ENCODE results near the gene SPOCK1. TPM values are rescaled to one million over a fixed set of nuclear protein-coding genes. Genes with fewer than 3 reads are reported as not detected.
"Not testable (repeated sequence)": the region's sequence is repeated elsewhere in the genome, so short reads cannot be mapped to it uniquely, and the experiment has no call there.

The SPOCK1 gene
- 37.9 and 58.9 TPM in 2 replicates for total RNA-seq (2014; rRNA removed; shearing (Covaris generic))

DNA sequence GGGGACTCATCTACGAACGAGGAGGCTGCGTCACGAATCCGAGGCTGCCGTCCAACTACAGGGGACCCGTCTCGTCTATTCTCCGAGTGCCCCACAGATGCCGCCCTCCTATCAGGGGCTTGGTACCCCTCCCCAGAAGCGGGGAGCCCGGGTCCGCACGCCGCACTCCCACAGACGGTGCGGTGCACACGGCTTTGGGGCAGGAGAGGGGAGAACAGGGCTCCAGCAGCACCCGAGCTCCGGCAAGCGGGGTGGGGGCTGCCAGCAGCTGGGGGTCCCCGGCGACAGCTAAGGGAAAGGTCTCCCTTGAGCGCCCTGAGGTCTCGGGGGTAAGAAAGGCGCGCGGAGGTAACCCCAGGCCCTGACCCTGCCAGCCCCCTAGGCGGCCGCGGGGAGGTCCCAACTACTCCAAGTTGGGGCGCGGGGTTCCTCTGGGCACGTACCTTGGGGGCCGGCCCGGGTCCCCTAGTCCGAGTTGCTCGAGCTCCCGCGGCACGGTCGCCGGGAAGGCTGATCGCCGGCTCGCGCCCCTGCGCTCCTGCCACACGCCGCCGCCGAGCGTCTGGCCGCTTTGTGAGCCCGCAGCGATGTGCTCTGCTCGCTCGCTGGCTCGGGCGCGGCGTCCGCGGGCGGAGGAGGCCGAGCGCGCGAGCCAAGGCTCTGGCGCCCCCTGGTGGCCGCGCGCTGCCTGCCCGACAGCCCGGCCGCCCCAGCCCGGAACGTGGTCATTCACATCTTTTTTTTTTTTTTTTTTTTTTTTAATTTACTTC, at the start of gene SPOCK1:
TSS of gene SPOCK1 (minus strand) at position 591 of the 770 bp plus-strand sequence.
- DNase-seq (ENCODE audit: low read depth) = peak; percentile 74

DNA sequence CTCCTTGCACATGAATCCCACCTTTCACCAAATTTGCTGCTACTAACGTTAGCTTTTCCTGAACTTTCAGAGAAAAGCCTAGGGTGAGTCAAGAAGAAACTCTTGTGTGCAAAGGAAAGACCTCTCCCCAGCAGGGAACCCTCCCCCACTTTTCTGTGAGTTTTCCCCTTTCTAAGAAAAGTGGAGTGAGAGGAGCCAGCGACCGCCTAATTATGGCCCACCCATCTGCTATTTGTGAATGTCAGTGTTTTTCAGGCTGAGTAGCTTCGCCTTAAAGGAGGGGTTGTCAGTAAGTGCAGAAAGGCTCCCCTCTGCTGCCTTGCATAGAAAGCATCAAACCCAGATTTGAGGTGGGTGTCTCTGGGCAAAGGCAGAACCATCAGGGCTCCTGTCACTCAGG, 46.8 kb upstream of the SPOCK1 start:
- no peak for DNase-seq (ENCODE audit: low read depth)

DNA sequence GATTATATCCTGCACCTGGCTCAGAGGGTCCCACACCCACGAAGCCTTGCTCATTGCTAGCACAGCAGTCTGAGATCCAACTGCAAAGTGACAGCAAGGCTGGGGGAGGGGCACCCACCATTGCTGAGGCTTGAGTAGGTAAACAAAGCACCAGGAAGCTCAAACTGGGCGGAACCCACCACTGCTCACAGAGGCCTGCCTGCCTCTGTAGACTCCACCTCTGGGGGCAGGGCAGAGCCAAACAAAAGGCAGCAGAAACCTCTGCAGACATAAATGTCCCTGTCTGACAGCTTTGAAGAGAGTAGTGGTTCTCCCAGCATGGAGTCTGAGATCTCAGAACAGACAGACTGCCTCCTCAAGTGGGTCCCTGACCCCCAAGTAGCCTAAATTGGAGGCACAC, 36.3 kb upstream of the SPOCK1 start:
- DNase-seq (ENCODE audit: low read depth) = not testable (repeated sequence)

DNA sequence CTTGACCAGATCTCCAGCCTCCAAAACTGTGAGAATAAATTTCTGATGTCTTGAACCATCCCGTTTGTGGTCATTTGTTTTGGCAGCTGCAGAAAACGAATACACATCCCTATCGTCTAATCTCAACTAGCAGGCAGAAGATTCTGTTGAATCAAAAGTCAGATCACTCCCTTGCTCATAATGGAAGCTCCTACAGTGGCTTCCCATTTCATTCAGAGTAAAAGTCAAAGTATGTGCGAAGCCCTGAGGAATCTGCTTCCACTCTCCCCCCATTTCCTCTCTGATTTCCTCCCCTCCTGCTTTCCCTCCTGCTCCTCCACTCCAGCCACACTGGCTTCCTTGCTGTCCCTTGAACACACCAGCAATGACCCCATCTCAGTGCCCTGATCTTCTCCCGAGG, 34.8 kb upstream of the SPOCK1 start:
- DNase-seq (ENCODE audit: low read depth) = no peak

DNA sequence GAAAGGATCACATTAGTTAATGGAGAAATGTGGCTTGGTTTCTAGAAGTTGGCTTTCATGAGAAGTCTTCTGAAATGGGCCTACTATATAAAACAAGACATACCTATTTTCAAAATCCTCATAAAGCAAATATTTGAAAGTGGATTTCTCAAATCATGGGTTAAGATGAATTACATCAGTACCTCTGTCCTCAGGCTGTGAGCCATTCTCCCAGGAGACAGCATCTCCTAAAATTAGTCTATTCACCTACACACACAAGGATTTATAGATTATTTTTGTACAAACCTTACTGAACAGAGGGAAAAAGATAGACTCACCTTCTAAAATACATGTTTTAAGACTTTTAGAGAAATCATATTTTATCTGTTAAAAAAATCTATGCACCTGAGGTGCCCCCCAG, 32.1 kb upstream of the SPOCK1 start:
- no peak for DNase-seq (ENCODE audit: low read depth)

DNA sequence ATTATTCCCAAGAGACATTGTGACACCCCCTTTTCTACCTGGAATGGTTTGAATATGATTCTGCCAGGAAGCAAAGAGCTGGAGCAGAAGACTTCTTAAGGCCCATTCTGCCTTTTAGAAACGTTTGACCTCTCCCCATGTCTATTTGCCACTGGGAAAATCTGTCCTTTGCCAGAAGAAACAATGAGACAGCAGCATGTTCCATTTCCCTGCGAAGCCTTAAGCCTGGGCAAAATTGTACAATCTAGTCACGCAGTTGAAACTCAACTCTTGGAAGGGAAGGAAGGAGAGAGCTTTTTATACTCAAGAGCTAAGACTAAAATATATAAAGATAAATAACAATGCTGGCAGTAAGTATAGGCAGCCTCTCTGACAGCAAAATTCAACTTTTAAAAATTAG, 22.1 kb upstream of the SPOCK1 start:
- DNase-seq (ENCODE audit: low read depth) = no peak

DNA sequence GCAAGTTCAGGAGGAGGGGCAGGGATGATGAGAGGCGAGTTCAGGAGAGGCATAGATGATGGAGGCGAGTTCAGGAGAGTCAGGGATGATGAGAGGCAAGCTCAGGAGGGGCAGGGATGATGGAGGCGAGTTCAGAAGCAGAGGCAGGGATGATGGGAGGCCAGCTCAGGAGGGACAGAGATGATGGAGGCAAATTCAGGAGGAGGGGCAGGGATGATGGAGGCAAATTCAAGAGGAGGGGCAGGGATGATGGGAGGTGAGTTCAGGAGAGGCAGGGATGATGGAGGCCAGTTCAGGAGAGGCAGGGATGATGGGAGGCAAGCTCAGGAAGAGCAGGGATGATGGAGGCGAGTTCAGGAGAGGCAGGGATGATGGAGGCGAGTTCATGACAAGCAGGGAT, 17.8 kb upstream of the SPOCK1 start:
- no peak for DNase-seq (ENCODE audit: low read depth)

DNA sequence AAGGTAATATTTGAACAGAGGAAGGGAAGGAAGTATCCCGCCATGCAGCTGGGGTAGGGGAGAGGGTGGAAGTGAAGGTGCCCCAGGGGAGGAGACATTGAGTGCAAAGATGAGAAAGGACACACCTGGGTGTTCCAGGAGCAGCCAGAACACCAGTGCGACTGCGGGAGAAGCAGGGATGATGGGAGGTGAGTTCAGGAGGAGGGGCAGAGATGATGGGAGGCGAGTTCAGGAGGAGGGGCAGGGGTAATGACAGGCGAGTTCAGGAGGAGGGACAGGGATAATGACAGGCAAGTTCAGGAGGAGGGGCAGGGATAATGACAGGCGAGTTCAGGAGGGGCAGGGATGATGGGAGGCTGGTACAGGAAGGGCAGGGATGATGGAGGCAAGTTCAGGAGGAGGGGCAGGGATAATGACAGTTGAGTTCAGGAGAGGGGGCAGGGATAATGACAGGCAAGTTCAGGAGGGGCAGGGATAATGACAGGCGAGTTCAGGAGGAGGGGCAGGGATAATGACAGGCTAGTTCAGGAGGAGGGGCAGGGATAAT, 17.2 kb upstream of the SPOCK1 start:
- DNase-seq (ENCODE audit: low read depth) = no peak

DNA sequence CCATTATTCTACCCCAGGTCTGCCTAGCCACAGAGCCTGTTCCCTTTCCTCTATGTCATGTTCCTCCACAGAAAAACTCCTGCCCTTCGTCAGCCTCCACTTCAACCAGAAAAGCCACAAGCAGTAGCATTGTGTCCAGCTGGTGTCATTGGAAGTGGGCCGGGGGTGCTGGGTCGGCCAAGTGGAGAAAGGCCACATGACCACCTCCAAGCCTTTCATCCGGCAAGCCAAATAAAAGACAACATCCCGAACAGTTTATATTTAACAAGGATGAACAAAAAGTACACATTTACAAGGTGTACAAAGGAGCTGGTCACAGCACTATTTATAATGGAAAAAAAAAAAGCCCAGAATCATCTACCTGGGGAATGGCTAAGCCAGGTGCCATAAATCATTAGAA, 16.1 kb upstream of the SPOCK1 start:
- DNase-seq (ENCODE audit: low read depth) = no peak

DNA sequence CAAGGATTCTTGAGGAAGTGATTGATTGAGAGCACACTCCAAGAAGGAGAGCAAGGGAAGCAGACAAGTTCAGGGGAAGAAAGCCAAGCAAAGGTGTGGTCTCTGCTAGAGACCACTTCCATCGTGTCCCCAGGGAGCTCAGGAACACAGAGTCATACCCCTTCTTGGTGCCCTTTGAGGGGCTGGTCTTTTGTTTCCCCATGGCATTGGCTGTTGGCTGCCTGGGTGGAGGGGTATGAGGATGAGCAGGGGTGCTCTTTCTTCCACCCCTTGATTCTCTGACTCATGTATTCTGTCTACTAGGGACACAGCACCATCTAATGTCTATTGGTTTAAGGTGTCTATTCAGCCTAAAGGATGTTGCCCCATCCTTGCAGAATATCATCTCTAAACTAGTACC, 11.5 kb upstream of the SPOCK1 start:
- DNase-seq (ENCODE audit: low read depth) = no peak

DNA sequence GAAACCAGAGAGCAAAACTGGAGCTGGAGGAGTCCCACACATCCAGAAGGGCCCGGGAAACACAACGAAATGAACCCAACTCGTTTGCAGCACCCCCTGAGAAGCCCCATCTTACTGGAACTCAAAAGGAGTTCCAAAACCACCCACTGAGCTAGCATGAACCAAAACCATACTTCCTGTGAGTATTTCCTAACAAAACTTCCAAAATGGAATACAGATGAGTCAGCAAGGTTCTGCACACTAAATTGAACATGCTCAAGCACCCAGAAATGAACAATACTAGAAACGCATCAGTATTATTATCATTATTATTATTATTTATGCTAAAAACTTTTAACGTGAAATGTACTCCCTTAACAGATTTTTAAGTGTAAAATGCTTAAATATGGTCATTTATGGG, 8.0 kb upstream of the SPOCK1 start:
- DNase-seq (ENCODE audit: low read depth) = no peak

DNA sequence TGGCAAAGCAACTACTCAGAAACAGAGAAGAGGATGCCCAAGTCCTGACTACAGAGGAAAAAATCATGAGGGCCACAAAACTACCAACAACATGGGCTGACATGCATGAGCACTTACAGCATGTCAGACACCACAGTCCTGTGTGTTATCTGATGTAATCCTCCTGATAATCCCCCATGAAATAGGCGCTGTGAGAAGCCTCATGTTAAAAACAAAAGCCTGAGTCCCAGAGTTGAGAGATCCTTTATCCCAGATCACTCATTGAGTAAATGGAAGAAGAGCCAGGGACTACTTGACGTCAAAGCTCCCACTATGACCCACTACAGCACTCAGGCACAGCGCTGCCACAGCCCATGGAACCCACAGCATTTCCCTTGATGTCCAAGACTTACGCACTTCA, 7.2 kb upstream of the SPOCK1 start:
- no peak for DNase-seq (ENCODE audit: low read depth)

DNA sequence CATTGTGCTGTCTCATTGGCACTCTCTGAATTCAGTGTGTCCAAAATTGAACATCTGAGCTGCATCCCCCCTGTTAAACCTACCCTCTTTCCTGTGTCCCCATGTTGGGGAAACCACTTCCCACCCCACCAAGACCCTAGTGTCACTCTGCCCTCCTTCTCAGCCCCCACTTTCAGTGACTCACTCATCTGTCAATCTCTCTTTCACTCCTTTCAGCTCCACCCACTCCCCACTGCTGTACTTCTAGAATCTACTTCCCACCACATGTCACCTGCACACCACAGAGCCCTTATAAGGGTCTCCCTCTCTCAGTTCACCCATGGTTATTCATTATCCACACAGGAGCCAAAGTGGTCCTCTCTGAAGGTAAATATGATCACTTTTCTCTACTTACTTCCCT, 5.8 kb upstream of the SPOCK1 start:
- DNase-seq (ENCODE audit: low read depth) = no peak

DNA sequence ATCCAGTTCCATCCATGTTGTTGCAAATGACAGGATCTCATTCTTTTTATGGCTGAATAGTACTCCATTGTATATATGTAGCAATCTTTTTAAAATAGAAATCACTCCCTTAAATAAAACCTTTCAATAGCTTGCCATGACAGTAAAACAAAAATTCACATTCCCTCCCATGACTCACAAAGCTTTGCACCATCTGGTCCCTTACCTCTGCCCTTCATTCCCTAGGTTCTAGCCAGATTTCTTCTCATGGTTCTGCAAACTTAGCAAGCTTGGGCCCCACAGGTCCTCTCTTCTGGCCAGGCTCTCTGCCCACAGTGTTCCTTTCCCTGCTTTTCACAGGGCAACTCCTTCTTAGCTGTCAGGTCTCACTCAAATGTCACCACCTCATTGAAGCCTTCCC, 4.3 kb upstream of the SPOCK1 start:
- no peak for DNase-seq (ENCODE audit: low read depth)

DNA sequence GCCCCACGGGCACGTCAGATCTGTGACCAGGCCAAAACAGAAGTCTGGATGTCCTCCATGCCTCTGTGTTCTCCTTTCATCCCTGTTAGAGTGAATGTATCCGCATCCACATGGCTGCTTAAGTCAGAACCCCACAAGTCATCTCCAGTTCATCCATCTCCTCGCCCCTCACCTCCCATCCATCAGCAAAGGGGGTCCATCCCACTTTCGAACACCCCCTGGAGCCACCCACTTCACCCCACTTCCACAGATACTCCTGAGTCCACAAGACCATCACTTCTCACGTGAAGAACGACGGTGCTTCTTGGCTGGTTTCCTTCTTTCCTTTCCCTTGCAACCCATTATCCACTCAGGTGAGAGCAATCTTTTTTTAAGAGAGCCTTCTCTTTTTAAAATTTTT, 3.5 kb upstream of the SPOCK1 start:
- DNase-seq (ENCODE audit: low read depth) = no peak

DNA sequence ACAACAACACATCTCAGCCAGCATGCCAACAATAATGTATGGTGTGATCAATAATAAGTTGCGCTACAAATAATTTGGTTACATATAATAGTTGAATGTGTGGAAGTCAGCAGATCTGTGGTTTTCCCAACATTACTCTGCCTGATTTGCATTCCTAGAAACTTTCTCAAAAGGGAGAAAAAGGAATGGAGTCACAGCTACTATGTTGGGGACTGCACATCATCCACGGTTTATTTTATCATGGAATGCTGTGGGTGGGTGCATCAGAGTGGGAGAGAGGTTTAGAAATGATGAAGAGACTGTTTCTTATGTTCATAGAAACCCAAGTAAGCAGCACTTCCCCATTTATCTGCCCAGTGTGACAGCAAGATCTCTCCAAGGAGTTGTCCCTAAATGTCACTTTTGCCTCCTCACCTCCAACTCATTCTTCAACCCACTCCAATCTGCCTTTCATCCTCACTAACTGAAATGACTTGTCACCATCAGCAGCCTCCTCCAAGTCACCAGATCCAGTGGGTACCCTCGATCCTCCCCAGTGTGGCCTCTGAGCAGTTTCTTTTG, 2.8 kb upstream of the SPOCK1 start:
- DNase-seq (ENCODE audit: low read depth) = no peak

DNA sequence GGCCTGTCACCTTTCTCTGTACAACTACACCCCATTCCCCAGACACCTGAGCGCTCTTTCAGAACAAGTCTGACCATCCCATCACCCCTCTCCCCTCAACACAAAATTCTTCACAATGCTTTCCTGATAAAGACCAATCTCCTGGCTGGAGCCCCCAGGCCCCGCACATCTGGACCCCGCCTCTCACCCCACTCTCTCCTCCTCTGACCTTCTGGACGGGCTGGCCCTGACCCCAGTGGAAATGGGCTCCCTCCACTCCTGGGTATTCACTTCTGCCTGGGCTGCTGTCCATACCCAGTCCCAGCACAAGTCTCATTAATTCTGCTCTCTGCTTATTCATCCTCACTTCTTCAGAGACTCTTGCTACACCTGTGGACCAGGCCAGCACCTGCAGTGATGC, 2.1 kb upstream of the SPOCK1 start:
- no peak for DNase-seq (ENCODE audit: low read depth)

DNA sequence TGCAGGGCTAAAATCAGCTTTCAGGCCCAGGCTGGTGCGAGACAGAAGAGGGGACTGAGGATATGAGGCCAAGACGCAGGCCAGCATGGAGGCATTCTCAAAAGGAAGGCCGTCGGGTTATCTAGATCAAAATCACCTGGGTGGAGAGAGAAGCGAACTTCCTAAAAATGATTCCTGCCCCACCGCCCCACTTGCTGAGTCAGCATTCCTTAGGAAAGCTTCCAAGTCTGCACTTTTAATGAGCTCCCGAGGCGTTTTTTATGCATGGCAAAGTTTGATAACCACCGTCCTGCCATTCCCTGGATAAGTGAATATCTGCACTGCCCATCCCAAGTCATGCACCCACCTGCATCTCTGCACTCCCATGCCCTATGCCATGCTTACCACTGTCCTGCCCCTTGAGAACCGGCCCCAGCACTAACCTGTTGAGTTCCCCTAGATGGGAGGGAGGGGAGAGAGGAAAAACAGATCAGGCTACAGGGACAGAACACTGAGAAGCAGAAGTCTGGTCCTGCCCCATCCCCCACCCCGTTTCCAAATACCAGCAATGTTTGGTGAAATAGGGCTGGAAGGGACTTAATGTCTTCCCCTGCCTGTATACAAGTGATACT, 1.6 kb upstream of the SPOCK1 start:
- no peak for DNase-seq (ENCODE audit: low read depth)

DNA sequence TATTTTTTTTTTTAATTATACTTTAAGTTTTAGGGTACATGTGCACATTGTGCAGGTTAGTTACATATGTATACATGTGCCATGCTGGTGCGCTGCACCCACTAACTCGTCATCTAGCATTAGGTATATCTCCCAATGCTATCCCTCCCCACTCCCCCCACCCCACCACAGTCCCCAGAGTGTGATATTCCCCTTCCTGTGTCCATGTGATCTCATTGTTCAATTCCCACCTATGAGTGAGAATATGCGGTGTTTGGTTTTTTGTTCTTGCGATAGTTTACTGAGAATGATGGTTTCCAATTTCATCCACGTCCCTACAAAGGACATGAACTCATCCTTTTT, 351 bp upstream of the SPOCK1 start:
- not testable (repeated sequence) for DNase-seq (ENCODE audit: low read depth)

DNA sequence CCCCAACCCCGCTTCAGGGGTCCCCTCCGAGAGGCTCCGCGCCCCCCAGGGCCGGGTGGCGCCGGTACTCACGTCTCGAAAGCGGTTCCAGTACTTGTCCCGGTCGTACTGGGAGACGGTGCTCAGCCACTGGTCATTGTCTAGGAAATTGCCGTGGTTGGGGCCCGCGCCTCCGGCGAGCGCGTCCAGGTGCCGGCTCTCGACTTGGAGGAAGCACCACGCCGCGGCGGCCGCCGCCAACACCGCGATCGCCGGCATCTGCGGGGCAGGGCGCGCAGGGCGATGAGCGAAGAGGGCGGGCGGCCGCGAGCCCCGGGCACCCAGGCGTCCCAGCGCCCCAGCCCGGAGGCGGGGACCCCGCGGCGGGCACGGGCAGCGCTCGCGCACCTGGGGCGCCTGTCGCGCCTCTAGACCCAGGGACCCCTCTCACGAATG, 808 bp downstream of the SPOCK1 start:
- peak; percentile 25 for DNase-seq (ENCODE audit: low read depth)

DNA sequence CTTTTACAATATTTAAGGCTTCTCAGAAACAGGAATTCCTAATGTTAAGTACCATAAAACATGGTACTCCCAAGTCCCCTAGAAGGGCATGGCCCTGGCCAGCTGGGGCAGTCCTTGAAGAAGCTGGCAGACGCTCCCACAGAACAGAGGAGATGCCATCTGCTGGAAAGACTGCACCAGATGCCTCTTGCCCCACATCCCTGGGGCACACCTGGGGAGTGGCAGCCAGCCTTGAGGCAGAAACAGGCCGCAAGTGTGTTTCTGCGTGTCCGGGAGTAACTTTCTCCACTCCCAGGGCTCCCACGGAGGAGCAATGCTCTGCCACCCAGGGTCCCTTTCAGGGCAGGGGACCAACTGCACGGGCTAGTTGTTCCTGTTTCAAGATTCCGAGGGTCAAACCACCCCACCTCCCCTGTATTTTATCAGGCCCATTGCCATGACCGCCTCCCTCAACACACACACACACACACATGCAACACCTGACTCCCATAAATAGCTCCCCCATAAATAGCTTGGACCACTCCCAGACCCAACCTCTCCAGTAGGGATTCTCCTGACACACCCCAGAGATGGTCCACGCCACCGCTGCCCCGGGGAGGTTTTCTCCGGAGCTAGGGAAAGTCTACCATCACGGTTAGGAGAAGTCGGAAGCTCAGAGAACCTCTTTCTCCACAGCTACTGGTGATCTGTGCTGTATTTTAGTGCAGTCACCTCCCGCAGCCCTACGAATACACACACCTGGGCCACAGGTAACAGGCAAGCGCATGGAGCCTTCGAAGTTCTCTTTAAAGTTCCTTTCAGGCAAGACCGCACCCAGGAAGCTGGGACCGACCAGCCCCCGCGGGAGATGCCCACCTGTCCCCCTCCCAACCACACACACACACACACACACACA, 1.5 kb downstream of the SPOCK1 start:
- peak; percentile 29 for DNase-seq (ENCODE audit: low read depth)

DNA sequence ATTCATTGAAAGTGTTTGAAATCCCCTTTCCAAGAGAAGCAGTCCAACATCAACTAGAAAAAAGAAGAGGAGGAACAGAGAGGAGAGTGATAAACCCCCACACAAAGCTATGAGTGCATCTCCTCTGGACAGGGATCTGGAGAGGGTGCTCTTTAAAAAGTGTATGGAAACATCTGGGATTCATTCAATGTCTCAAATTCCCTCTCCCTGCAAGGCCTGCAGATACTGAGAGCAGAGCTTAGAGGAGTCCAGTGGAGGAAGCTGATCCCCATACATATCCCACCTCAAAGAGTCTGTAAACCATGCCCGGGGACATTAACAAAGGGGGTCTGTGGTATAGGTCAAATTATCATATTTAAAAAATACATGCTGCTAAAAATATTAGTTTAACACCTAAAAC, 2.2 kb downstream of the SPOCK1 start:
- DNase-seq (ENCODE audit: low read depth) = peak; percentile 43

Data from RPMI7951 (cell line).